ENCODE results near the gene MIS18A. TPM values are rescaled to one million over a fixed set of nuclear protein-coding genes. Genes with fewer than 3 reads are reported as not detected.

Gene MIS18A
- total RNA-seq, 3 donors from 2014 or later = 6.6 to 16.3 (median 6.9) TPM

DNA sequence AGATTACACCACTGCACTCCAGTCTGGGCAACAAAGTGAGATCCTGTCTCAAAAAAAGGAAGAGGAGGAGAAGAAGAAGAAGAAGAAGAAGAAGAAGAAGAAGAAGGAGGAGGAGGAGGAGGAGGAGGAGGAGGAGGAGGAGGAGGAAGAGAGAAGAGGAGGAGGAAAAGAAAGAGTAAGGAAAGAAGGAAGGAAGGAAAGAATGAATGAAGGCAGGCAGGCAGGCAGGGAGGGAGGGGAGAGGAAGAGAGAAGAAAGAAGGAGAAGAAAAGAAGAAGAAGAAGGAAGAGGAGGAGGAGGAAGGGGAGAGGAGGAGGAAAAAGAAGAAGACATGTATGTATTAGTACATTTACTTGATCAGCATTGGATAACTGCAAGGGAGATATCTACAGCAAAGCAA, 26.7 kb downstream of the MIS18A start:
- no peaks in the 10 kb centered on the region for H3K36me3 ChIP-seq (ENCODE audit: low read depth)
- no peak overlapping the region for H3K4me3 ChIP-seq
- no peaks in the 10 kb centered on the region for H3K9me3 ChIP-seq
- DNase-seq (no peak), ATAC-seq (no peak)
- no peak for TF ChIP-seq CTCF (IDR thresholded peaks at IDR 0.05)
- H3K4me1 ChIP-seq (ENCODE audit: low read depth) = no peaks in the 10 kb centered on the region
- intact Hi-C loops (cut with DNase I, micrococcal nuclease) = no loop called here

- no peak for TF ChIP-seq CTCF (IDR thresholded peaks at IDR 0.05)
- H3K36me3 ChIP-seq (ENCODE audit: low read depth) = no peaks in the 10 kb centered on the region
- H3K4me1 ChIP-seq (ENCODE audit: low read depth) = no peaks in the 10 kb centered on the region
- no peak for ATAC-seq
- H3K4me3 ChIP-seq = no peak overlapping the region
- intact Hi-C loops (cut with DNase I, micrococcal nuclease) = no loop called here
- H3K9me3 ChIP-seq = no peaks in the 10 kb centered on the region
- DNase-seq = no peak
Observed at GRCh38 chr21:32249511-32250280, 29.2 kb downstream of the MIS18A start.

DNA sequence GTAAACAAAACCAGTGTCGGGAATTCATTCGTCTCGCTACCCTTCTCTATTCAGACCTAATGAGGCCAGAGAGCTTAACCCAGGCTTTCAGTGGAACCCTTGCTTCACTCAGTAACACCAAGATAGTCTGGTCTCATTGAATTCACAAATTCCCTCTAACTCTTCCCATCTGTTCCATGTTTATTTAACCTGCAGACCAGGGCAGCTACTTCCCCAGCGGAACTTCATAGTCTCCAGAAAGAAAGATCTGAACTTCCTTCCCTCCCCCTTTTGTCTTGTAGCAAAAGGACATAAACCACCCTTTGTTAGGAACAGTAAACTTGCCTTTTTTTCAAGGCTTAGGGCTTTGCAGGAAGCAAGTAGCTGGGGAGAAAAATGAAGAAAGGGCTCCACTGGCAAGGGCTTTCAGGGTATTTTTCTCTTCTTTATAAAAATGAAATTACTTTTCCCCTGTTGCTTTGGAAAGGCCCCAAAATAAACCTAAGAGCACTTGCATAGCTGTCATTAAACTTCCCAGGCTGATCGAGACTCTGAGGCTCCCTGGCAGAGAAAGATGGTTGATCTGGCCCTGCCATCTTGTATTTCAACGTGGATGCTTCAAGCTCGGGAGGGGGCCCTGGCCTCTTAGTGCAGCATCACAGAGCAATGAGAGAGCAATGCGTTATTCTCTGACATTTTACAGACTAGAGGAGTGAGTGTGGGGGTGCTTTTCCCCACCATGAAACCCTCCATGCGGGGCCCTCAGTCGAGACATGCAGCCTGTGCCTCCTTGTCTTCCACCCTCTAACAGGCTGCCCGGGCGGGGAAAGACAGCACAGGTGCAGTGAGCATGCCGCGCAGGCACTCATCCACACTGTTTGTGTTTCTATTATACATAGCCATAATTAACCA, 30.0 kb downstream of the MIS18A start:
- ATAC-seq (no peak), DNase-seq (no peak)
- intact Hi-C loops (cut with DNase I, micrococcal nuclease) = no loop called here
- TF ChIP-seq CTCF (IDR thresholded peaks at IDR 0.05) = no peak
- Histone ChIP-seq H3K4me1 (ENCODE audit: low read depth) (no peaks in the 10 kb centered on the region), H3K4me3 (no peak overlapping the region), H3K36me3 (ENCODE audit: low read depth) (no peaks in the 10 kb centered on the region), H3K9me3 (no peaks in the 10 kb centered on the region)

GRCh38 chr21:32246571-32247140, 32.2 kb downstream of the MIS18A start:
- TF ChIP-seq CTCF (IDR thresholded peaks at IDR 0.05) = no peak
- Histone ChIP-seq H3K36me3 (ENCODE audit: low read depth) (no peaks in the 10 kb centered on the region), H3K4me1 (ENCODE audit: low read depth) (no peaks in the 10 kb centered on the region), H3K9me3 (no peaks in the 10 kb centered on the region), H3K4me3 (no peak overlapping the region)
- DNase-seq = no peak
- intact Hi-C loops (cut with DNase I, micrococcal nuclease) = no loop called here
- ATAC-seq = no peak

GRCh38 chr21:32245971-32246370, 32.9 kb downstream of the MIS18A start:
- H3K9me3 ChIP-seq = no peaks in the 10 kb centered on the region
- no peak overlapping the region for H3K4me3 ChIP-seq
- intact Hi-C loops (cut with DNase I, micrococcal nuclease) = no loop called here
- no peak for TF ChIP-seq CTCF (IDR thresholded peaks at IDR 0.05)
- H3K4me1 ChIP-seq (ENCODE audit: low read depth) = no peaks in the 10 kb centered on the region
- DNase-seq = no peak
- no peak for ATAC-seq
- no peaks in the 10 kb centered on the region for H3K36me3 ChIP-seq (ENCODE audit: low read depth)
